HL-60/S4 treated with retinoic acid at 250 ng/mL for 4 days and 3 days (cell line): Measurements from ENCODE around the gene ARHGAP11A.
"Not testable (repeated sequence)": the region's sequence is repeated elsewhere in the genome, so short reads cannot be mapped to it uniquely, and the experiment has no call there.

Experiments used
- in situ Hi-C: fragments of 300-500 bp; cut with MboI; formaldehyde crosslinking; loops from 2 replicates; pipeline ENCODE4 v1.7.0; 2022; ENCODE audit warnings: low sequenced_read_pairs

Gene ARHGAP11A

DNA sequence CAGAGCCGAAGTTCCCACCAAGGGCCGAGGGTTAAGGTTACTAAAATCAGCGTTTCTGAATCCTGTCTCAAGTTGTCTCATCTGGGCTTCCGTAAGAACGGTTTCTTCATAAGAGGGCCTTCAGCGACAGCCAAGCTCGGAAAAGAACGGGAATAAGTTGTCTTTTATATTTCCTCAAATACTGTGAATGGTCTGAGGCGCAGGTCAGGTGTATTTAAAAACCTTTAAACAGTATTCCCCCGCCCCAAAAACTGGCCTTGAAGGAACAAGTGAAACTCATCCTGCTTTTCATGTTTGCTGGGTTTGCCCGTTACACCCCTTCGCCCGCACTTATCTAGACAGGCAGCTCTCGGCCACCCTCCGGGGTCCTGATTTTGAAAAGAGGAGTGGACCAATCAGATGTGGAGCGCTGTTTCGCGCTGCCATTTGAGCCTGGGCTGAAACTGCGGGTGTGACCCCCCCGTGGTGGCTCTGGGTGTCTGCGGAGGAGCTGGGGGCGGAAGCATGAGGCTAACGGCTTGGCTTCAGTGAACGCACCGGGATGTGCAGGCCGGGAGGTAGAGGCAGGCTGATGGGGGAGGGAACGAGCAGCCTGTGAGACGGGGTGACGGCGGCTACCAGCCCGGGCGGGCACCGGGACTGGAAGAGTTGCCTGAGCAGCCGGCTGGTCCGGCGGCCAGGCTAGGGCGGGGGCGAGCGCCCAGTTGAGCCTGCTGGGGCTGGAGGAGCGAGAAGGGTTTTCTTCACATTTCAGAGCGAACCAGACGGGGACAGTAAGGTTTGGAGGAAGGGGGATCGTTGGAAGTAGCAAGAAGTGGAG, at the start of gene ARHGAP11A:
ARHGAP11A (plus strand) TSS at position 454 of the 820 bp plus-strand sequence. CDS start 708 bp downstream, outside the sequence.
- in situ Hi-C loops, result not testable (repeated sequence)

DNA sequence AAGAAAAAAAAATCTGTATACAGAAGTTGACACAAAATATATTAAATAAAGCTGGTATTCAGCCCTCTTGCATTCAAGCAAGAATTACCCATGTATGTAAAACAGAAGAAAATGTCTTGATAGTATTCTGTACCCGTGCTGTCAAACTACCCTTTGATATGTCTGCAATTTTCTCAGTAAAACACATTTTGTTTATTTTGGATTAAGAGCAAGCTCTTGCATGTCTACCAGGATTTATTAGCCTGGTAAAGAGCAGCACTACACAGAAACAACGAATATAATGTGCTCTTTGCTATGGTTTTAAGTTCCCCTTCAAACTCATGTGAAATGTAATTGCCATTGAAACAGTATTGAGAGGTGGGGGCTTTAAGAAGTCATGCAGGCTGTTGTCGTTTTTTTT, 46.3 kb upstream of the ARHGAP11A start:
- in situ Hi-C loops, result not testable (repeated sequence)

GRCh38 chr15:32578482-32578881, 36.8 kb upstream of the ARHGAP11A start:
- in situ Hi-C loops, result not testable (repeated sequence)

DNA sequence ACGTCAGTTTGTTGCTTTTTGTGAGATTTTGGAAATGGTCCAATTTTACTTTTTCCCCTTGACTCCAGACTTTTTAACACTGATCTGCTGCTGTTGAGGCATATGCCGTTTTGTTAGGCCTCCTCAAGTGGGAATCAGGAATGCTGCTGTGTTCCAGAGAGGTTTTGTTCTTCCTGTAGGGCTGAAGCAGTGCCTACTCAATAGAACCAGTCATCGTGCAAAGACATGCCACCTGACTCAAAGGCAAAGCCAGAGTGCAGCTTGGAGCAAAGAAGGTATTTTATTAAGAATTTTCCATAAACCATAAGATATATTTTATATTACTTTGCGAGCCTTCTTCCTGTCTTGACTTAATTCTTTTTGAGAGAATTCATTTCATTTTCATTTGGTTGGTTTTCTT, 29.5 kb upstream of the ARHGAP11A start:
- in situ Hi-C loops, result not testable (repeated sequence)

DNA sequence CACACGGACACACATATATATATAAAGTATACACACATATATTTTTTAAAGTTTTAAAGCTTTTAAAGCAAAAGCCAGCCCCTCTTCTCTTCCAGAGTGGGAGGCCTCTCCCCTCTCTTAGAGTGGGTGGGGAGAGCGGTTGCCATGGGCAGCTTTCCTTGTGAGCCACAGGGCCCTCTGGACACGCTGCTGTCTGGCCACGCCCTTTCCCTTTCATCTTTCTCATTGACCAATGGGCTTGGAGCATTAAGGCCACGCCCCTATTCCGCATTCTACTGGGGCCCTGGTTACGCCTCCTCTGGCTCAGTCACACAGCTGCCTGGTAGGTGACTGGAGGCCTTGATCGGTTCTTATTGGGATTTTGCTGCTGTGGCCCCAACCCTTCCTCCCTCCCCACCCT, 22.2 kb upstream of the ARHGAP11A start, which contains the start of gene GOLGA8N:
GOLGA8N (plus strand) TSS at position 306 of the 400 bp plus-strand sequence.
- in situ Hi-C loops, result not testable (repeated sequence)

DNA sequence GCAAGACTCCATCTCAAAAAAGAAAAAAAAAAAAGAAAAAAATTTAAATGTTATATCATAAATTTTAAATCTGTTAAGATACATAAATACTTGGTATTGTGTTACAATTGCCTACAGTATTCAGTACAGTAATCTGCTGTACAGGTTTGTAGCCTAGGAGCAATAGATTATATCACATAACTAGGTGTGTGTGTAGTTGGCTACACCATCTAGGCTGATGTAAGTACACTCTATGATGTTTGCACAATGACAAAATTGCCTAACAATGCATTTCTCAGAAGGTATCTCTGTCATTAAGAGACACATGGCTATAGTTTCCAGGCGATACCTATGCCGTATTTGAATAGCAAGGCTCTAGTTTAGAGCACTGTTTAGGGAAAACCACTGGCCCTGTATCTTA, 5.8 kb upstream of the ARHGAP11A start:
- in situ Hi-C loops, result not testable (repeated sequence)

GRCh38 chr15:32610719-32611118, 4.6 kb upstream of the ARHGAP11A start:
- in situ Hi-C loops, result not testable (repeated sequence)

DNA sequence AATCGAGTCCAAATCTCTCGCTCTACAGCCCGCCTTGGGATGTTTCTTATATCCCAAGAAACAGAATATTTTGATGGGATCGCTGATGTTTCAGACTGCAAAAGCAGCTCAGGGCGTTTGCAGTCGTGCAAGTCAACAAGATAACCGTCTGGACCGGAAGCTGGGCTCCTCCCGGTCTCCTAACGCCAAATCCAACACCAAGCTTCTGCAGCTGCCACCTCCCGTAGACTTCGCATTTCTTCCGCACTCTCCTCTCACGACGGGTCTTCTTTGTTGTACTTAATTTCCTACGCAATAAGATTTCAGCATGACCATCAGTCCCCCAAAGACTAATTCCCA, 623 bp upstream of the ARHGAP11A start:
- in situ Hi-C loops, result not testable (repeated sequence)

DNA sequence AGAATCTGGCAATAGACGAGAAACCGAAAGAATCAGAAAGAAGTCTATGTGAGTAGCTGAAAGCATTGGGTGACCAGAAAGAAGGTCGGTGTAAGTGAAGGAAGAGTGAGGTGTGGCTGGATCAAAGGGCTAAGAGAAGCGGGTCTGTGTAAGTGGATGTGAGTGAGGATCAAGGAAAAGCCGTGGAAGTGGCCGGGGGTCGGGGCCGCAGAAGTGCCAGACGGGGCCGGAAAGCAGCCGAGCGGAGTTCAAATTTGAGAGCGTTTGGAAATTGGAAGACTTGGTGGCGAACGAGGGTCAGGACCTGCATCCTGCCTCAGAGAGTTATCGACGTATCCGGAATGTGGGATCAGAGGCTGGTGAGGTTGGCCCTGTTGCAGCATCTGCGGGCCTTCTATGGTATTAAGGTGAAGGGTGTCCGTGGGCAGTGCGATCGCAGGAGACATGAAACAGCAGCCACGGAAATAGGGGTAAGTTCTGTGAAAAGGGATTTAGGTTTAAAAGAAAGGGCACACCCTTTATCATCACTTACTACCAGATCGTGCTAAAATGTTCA, 645 bp downstream of the ARHGAP11A start:
- in situ Hi-C loops, result not testable (repeated sequence)

DNA sequence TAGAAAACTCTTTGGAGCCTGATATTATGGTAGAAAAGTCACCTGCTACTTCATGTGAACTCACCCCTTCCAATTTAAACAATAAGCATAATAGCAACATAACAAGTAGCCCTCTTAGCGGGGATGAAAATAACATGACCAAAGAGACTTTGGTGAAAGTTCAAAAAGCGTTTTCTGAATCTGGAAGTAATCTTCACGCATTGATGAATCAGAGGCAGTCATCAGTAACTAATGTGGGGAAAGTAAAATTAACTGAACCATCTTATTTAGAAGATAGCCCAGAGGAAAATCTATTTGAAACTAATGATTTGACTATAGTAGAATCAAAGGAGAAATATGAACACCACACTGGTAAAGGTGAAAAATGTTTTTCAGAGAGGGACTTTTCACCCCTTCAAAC, 21.1 kb downstream of the ARHGAP11A start:
- in situ Hi-C loops, result no loop called here

- in situ Hi-C loops, result no loop called here
These were observed 21.7 kb downstream of the ARHGAP11A start for GRCh38 chr15:32636908-32637567.

DNA sequence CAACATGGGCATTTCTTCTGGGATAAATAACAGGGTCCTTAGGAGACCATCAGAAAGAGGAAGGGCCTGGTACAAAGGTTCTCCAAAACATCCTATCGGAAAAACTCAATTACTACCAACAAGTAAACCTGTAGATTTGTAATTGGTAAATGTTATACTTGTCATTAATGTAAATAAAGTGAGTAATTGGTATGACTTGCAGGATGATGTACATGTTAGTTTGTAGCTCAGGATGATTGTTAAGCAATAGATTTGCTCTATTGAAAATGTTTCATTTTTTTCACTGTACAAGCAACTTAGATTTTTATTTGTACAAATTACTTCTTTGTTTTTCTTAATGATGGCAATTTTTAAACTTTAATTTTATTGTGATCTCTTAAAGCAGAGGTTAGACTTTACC, 22.4 kb downstream of the ARHGAP11A start:
- in situ Hi-C loops, result no loop called here

- in situ Hi-C loops, result no loop called here
These were observed 26.3 kb downstream of the ARHGAP11A start, which contains the start of gene SCG5 for GRCh38 chr15:32641517-32642059. Gene SCG5 (plus strand): TSS chr15:32641710. CDS start chr15:32643593, 1,883 bp downstream.

GRCh38 chr15:32642667-32643435, 27.5 kb downstream of the ARHGAP11A start:
- in situ Hi-C loops, result no loop called here

DNA sequence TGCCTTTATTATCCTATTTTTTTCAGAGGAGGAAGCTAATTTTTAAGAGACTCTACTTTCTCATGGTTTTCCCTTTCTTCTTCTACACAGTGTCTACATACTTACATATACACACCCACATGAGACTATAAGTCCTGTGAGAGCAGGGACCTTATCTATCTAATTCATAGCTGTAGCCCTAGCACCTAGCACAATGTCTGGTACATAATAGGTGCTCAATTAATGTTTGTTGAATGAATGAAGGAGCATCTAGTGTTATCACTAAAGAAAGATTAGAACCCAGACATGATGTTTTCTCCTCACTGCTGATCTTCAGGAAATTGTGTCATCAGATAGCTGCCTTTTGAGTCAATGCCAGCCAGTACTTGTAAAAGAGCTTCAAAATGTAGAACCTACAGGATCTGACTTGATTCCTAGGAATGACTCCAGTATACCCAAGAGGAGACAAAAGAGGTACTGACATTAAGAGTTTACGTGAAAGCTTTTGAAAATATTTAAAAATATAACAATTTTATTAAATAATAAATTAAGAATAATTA, 28.7 kb downstream of the ARHGAP11A start:
- in situ Hi-C loops, result no loop called here

GRCh38 chr15:32646291-32646690, 31.0 kb downstream of the ARHGAP11A start:
- in situ Hi-C loops, result no loop called here

DNA sequence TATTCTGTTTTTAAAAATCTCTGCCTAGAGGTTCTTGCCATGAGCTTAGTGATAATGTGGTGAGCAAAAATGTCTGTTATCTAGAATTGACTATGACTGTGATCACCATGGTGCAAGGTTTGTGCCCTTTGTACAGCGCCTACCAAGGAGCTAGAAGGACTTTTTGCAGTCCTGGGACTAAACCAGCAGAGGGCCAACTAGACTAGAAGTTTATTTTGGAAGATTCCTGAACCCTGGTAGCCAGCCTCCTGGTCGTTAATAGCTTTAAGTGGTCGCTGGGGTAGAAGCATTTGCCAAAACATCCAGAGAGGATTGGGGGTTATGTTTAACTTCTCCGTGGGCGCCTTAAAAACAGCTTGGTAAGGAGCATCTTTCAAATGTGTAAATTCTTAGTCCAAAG, 34.0 kb downstream of the ARHGAP11A start:
- in situ Hi-C loops, result no loop called here

DNA sequence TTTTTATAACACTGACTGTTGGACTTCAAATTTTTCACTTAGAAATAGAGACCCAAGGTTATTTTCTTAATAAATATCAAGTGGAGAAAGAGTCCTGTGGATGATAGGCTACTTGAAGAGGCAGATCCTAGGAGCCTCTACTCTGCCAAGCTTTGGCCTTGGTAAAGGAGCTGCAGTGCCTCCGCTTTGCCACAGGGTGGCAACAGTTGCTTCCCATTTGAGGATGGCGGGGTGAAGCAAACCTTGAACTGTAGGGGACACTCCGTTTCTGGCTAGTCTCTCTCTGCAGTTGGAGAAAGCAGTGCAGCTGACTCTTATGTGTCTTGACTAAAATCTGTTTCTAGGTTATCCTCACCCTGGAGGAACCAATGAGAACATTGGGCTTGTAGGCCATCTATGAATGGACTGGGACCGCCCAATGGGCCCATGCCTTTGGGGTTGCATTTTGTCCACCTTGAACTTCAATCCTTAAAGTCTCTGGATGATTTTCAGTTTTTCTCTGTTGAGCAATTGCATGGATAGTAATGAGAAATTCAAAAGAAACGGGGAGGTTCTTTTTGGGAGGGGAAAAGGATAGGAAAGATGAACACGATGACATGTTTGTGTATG, 36.0 kb downstream of the ARHGAP11A start:
- in situ Hi-C loops, result loop anchor here (25.0 kb wide), 1 partner anchor 336 kb away; no protein-coding TSS in a partner anchor

DNA sequence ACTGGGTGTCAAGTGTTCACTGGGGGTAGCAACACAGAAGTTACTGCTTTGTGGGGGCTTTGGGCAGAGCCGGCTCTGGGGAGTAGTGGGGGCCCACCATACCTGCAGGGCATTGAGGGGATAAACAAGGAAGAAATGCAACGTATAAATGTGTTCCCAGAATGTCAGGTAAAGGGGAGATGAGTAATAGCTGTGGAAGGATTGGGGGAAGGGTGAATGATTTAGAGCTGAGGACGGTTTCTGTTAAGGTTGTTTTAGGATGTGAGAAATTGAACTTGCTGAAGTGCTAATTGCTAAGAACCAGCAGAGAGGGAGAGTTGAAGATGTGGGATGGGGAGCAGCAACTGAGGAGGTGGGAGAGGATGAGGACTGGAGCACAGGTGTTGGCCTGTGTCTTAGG, 36.9 kb downstream of the ARHGAP11A start:
- in situ Hi-C loops, result loop anchor here (25.0 kb wide), 1 partner anchor 335 kb away; no protein-coding TSS in a partner anchor

DNA sequence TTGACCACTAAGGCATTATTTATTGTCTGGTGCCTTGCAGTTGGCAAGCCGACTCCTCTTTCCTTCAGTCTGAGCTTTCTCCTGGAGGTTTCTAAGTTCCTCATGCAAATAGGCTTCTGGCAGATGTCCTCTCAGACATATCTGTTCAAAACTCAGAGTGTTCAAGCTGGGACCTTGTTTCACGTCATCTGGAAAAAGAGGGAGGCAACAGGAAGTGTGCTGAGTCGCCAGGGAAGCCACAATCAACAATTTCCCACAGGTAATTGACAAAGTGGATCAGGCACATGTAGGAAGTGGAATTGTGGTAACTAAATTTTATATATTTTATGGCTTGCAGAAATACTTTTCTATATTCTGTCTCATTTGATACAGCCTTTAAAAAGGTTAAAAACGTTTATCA, 40.8 kb downstream of the ARHGAP11A start:
- in situ Hi-C loops, result loop anchor here (25.0 kb wide), 1 partner anchor 331 kb away; no protein-coding TSS in a partner anchor
